HG02642 (cell line): Measurements from ENCODE around the gene TLK1.
"Not testable (repeated sequence)": the region's sequence is repeated elsewhere in the genome, so short reads cannot be mapped to it uniquely, and the experiment has no call there.

Source experiments
- ATAC-seq: cut with Tn5 transposase; IDR thresholded peaks from one replicate; pipeline ENCODE4 v1.9.1; 2021; ENCODE audit warnings: mild to moderate bottlenecking; ENCODE audit not compliant: unreplicated experiment, poor library complexity

Gene TLK1

GRCh38 chr2:171146633-171147032 is 14.1 kb downstream of the TLK1 start:
- ATAC-seq = no peak

- ATAC-seq = no peak
These were observed 14.6 kb downstream of the TLK1 start for GRCh38 chr2:171146071-171146470.

GRCh38 chr2:171143670-171144062 is 17.0 kb downstream of the TLK1 start:
- no peak for ATAC-seq

- ATAC-seq = no peak
These were observed 18.3 kb downstream of the TLK1 start for GRCh38 chr2:171142398-171142797.

DNA sequence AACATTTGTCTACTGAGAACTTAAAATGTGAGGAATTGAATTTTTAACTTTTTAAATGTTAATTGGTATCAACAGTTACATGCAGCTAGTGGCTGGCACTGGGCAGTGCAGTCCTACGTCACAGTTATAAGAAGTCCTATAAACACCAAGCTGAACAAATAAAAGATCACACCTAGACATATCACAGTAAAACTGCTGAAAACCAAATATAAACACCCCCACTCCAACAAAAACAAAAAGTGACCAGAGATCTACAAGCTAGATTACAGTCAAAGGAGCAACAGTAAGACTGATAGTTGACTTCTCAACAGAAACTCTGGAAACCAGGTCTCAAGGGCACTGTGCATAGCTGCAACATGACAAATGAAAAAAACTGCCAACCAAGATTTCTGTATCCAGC is 19.4 kb downstream of the TLK1 start:
- ATAC-seq = no peak

DNA sequence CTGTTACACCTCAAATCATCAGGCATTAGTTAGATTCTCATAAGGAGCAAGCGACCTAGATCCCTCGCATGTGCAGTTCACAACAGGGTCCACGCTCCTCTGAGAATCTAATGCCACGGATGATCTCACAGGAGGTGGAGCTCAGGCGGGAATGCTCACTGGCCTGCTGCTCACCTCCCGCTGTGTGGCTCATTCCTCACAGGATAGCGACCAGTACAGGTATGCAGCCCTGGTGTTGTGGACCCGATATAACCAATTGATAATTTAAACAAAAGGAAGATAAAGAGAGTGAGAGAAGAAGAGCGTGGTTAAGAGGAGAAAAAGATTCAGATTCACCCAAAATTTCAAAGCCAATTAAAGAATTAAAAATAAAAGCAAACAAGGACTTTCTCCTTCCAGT is 20.8 kb downstream of the TLK1 start:
- ATAC-seq = no peak

- peak; percentile 86 for ATAC-seq
These were observed 24.7 kb downstream of the TLK1 start for GRCh38 chr2:171136024-171136423.

DNA sequence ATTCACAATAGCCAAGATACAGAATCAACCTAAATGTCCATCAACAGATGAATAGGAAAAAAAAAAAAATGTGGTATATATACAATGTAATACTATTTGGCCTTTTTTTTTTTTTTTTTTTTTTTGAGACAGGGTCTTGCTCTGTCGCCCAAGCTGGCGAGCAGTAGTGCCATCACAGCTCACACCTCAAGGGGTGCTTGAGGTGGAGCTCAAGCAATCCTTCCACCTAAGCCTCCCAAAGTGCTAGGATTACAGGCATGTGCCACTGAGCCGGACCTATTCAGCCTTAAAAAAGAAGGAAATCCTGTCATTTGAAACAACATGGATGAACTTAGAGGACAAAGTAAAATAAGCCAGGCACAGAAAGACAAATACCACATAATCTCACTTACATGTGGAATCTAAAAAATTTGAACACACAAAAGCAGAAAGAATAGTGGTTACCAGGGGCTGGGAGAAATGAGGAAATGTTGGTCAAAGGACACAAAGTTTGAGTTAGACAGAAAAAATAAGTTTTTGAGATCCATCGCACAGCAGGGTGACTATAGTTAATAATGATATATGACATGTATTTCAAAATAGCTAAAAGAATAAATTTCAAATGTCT is 26.0 kb downstream of the TLK1 start:
- ATAC-seq = no peak

DNA sequence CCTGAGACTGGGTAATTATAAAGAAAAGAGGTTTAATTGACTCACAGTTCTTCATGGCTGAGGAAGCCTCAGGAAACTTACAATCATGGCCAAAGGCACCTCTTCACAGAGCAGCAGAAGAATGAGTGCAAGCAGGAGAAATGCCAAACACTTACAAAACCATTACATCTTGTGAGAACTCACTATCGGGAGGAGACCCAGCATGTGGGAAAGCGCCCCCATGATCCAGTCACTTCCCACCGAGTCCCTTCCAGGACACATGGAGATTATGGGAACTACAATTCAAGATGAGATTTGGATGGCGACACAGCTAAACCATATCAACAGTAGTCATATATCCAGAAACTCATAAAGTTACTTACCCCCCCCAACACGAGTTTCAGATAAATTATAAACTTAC is 28.6 kb downstream of the TLK1 start:
- no peak for ATAC-seq

- no peak for ATAC-seq
These were observed 32.2 kb downstream of the TLK1 start for GRCh38 chr2:171128461-171128860.

- ATAC-seq = no peak
These were observed 36.2 kb downstream of the TLK1 start for GRCh38 chr2:171124541-171124940.

GRCh38 chr2:171109571-171109970 is 51.1 kb downstream of the TLK1 start:
- no peak for ATAC-seq

GRCh38 chr2:171109020-171109419 is 51.7 kb downstream of the TLK1 start:
- no peak for ATAC-seq

DNA sequence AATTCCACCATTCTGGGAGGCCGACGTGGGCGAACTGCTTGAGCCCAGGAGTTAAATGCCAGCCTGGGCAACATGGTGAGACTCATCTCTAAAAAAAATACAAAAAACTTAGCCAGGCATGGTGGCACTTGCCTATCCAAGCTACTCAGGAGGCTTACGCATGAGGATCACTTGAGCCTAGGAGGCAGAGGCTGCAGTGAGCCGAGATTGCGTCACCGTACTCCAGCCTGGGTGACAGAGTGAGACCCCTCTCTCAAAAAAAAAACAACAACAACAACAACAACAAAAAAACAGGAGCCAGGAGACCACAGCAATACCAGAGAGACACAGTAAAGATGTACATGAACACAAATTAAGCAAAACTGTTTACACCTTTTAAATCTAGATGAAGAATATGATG is 52.9 kb downstream of the TLK1 start:
- no peak for ATAC-seq

- ATAC-seq = no peak
These were observed 56.3 kb downstream of the TLK1 start for GRCh38 chr2:171104379-171104778.

DNA sequence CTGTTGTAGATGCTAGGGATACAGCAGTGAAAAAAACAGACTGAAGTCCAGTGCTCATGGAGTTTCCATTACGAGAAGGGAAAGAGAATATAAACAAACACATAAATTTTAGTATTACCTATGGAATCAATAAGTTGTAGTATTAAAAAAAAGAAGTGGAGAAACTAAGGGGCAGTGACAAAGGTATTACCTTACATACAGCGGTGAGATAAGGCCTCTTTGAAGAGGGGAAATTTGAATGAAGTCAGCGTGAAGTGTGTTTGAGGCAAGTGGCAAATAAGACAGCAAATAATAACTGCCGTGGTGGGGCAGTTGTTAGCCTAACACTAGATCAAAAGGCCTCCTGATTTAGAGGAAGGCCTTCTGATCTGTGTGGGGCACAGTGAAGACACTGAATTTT is 57.9 kb downstream of the TLK1 start:
- ATAC-seq = no peak

- ATAC-seq = no peak
These were observed 60.3 kb downstream of the TLK1 start for GRCh38 chr2:171100370-171100769.

GRCh38 chr2:171098607-171099006 is 62.1 kb downstream of the TLK1 start:
- no peak for ATAC-seq

GRCh38 chr2:171095014-171095582 is 65.6 kb downstream of the TLK1 start:
- ATAC-seq = no peak

- not testable (repeated sequence) for ATAC-seq
These were observed 69.2 kb downstream of the TLK1 start for GRCh38 chr2:171091517-171091916.

DNA sequence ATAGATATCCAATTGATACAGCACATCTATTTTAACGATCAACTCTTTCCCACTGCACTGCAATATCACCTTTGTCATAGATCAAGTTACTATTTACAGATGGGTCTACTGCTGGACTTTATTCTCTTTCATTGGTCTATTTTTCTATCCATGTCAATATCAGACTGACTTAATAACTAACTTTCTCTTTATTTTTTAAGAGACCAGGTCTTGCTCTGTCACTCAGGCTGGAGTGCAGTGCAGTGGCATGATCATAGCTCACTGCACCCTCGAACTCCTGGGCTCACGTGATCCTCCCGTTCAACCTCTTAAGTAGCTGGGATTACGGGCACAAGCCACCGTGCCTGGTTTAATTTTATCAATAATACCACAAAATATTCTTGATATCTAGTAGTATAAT is 71.2 kb downstream of the TLK1 start:
- no peak for ATAC-seq

- no peak for ATAC-seq
These were observed 72.4 kb downstream of the TLK1 start for GRCh38 chr2:171088057-171088834.
